ENCODE data around the gene BAZ2B. TPM values are rescaled to one million over a fixed set of nuclear protein-coding genes. Genes with fewer than 3 reads are reported as not detected.

BAZ2B gene
- total and polyA plus RNA-seq, 2 of the 13 experiments (the other 11 are each of a cell fraction or from before 2014, with no cell fraction given), result 14.0 to 15.1 TPM

DNA sequence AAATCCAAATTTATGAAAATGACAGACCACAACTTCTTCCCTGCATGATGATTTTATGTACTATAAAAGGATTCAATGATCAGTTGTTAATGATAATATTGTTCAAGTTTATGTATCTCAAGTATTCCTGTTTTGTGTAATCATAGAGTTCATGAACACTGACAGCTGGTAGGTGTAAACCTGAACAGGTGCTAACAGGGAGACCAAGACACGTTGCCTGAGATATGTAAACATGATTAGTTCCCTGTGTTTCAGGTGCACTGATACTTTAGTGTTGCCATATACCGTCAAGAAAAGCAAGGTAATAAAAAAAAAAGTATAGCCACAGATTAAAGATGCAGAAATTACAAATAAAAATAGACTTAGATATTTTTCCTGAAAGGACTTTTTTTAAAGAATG lies 131.8 kb downstream of the BAZ2B start:
- in situ Hi-C loops (cut with HindIII; ENCODE audit: extremely low pct_ligation_motif_present, low pct_unique_long_range_greater_than_20kb), result no loop called here

DNA sequence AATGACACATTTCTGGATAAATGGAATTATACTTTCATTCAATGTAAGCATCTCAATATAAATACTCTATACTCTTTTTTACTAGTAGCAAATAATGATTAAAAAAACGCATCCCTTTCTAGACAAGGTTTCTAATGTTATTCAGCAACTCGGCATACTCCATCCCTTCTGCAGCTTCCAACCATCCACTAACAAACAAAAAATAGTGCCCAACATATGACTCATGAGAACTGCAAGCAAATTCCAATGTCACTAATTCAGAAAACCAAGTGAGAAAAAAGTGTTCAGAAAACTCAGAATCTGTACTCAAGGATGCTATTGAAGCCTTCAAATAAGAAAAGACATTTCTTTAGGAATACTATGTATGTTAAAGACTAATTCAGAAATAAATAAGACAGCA lies 140.0 kb downstream of the BAZ2B start:
- no TSS peak for BruUV-seq (replicated peaks)
- Histone ChIP-seq H3K4me3 (replicated peaks in 1 of 3; ENCODE audit: insufficient read depth in 1 of 3, low read depth in 2 of 3, low read length in 3 of 3) (no peak overlapping the region), H3K27me3 (ENCODE audit: control insufficient read depth in 1 of 2, insufficient read depth in 2 of 2, low read length in 2 of 2) (no peaks in the 10 kb centered on the region), H3K9ac (ENCODE audit: insufficient read depth, low read depth, low read length) (no peak overlapping the region), H3K4me2 (ENCODE audit: low read depth, low read length) (no peak overlapping the region), H3K79me2 (ENCODE audit: insufficient read depth, low read length) (no peaks in the 10 kb centered on the region), H4K20me1 (ENCODE audit: insufficient read depth, low read length) (no peaks in the 10 kb centered on the region), H3K36me3 (replicated peaks in 1 of 2; ENCODE audit: control insufficient read depth in 1 of 2, insufficient read depth in 2 of 2, low read length in 2 of 2) (no peaks in the 10 kb centered on the region), H3K27ac (ENCODE audit: extremely low read length, insufficient read depth, low read length) (no peak overlapping the region), H2AFZ (ENCODE audit: low read length) (no peak overlapping the region), H3K4me1 (ENCODE audit: insufficient read depth, low read length) (no peaks in the 10 kb centered on the region), H3K9me3 (ENCODE audit: low read length) (no peaks in the 10 kb centered on the region)
- POLR2A ChIA-PET, result interaction anchor here (1.0 kb wide), 1 partner anchor 236 kb away, joined by 3 read pairs; the partner anchor contains the start of gene MARCHF7
- in situ Hi-C loops (cut with HindIII; ENCODE audit: extremely low pct_ligation_motif_present, low pct_unique_long_range_greater_than_20kb), result no loop called here
- CTCF ChIA-PET (ENCODE audit: low intra/inter-chr PET ratio, low total read pairs), result no interaction called here
- WGBS (ENCODE audit: low lambda C conversion rate), result 97% methylated on average over 2 of the region's 2 CpGs
- no peak for ATAC-seq
- FAIRE-seq, result no peak
- intact Hi-C loops (cut with micrococcal nuclease; ENCODE audit: unreplicated experiment), result no loop called here
- no peak for DNase-seq (ENCODE audit: low spot score)
- no peak for TF ChIP-seq ZNF75D (CRISPR knock-in tag; IDR thresholded peaks at IDR 0.05; ENCODE audit: borderline replicate concordance)
- TF ChIP-seq, protein P1, sequence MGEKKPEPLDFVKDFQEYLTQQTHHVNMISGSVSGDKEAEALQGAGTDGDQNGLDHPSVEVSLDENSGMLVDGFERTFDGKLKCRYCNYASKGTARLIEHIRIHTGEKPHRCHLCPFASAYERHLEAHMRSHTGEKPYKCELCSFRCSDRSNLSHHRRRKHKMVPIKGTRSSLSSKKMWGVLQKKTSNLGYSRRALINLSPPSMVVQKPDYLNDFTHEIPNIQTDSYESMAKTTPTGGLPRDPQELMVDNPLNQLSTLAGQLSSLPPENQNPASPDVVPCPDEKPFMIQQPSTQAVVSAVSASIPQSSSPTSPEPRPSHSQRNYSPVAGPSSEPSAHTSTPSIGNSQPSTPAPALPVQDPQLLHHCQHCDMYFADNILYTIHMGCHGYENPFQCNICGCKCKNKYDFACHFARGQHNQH (CRISPR knock-in tag; IDR thresholded peaks at IDR 0.05), result no peak
- no peak for TF ChIP-seq ZNF101 (CRISPR knock-in tag; IDR thresholded peaks at IDR 0.05; ENCODE audit: borderline replicate concordance, low read depth)
- TF ChIP-seq ZNF367 (CRISPR knock-in tag; IDR thresholded peaks at IDR 0.05; ENCODE audit: borderline replicate concordance), result no peak
- TF ChIP-seq, protein P2, sequence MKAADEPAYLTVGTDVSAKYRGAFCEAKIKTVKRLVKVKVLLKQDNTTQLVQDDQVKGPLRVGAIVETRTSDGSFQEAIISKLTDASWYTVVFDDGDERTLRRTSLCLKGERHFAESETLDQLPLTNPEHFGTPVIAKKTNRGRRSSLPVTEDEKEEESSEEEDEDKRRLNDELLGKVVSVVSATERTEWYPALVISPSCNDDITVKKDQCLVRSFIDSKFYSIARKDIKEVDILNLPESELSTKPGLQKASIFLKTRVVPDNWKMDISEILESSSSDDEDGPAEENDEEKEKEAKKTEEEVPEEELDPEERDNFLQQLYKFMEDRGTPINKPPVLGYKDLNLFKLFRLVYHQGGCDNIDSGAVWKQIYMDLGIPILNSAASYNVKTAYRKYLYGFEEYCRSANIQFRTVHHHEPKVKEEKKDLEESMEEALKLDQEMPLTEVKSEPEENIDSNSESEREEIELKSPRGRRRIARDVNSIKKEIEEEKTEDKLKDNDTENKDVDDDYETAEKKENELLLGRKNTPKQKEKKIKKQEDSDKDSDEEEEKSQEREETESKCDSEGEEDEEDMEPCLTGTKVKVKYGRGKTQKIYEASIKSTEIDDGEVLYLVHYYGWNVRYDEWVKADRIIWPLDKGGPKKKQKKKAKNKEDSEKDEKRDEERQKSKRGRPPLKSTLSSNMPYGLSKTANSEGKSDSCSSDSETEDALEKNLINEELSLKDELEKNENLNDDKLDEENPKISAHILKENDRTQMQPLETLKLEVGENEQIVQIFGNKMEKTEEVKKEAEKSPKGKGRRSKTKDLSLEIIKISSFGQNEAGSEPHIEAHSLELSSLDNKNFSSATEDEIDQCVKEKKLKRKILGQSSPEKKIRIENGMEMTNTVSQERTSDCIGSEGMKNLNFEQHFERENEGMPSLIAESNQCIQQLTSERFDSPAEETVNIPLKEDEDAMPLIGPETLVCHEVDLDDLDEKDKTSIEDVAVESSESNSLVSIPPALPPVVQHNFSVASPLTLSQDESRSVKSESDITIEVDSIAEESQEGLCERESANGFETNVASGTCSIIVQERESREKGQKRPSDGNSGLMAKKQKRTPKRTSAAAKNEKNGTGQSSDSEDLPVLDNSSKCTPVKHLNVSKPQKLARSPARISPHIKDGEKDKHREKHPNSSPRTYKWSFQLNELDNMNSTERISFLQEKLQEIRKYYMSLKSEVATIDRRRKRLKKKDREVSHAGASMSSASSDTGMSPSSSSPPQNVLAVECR (CRISPR knock-in tag; IDR thresholded peaks at IDR 0.05; ENCODE audit: borderline replicate concordance), result no peak

More for the DNA sequence above, 131.8 kb downstream of the BAZ2B start:
- intact Hi-C loops (cut with micrococcal nuclease; ENCODE audit: unreplicated experiment), result no loop called here
- Histone ChIP-seq H3K4me2 (ENCODE audit: low read depth, low read length) (no peak overlapping the region), H3K4me3 (replicated peaks in 1 of 3; ENCODE audit: insufficient read depth in 1 of 3, low read depth in 2 of 3, low read length in 3 of 3) (no peak overlapping the region), H3K9me3 (ENCODE audit: low read length) (no peaks in the 10 kb centered on the region), H3K9ac (ENCODE audit: insufficient read depth, low read depth, low read length) (no peak overlapping the region), H4K20me1 (ENCODE audit: insufficient read depth, low read length) (no peaks in the 10 kb centered on the region), H3K79me2 (ENCODE audit: insufficient read depth, low read length) (no peaks in the 10 kb centered on the region), H3K27me3 (ENCODE audit: control insufficient read depth in 1 of 2, insufficient read depth in 2 of 2, low read length in 2 of 2) (no peaks in the 10 kb centered on the region), H2AFZ (ENCODE audit: low read length) (no peak overlapping the region), H3K27ac (ENCODE audit: extremely low read length, insufficient read depth, low read length) (no peak overlapping the region), H3K36me3 (replicated peaks in 1 of 2; ENCODE audit: control insufficient read depth in 1 of 2, insufficient read depth in 2 of 2, low read length in 2 of 2) (no peaks in the 10 kb centered on the region), H3K4me1 (ENCODE audit: insufficient read depth, low read length) (no peaks in the 10 kb centered on the region)
- POLR2A ChIA-PET, result no interaction called here
- DNase-seq (ENCODE audit: low spot score) (no peak), FAIRE-seq (no peak), ATAC-seq (no peak)
- no TSS peak for BruUV-seq (replicated peaks)
- CTCF ChIA-PET (ENCODE audit: low intra/inter-chr PET ratio, low total read pairs), result no interaction called here
- WGBS (ENCODE audit: low lambda C conversion rate), result 75% methylated on average over 2 of the region's 2 CpGs
- TF ChIP-seq ZNF282 (IDR thresholded peaks at IDR 0.05; ENCODE audit: partially characterized antibody) (no peak), ZNF605 (CRISPR knock-in tag; IDR thresholded peaks at IDR 0.05) (no peak), NFKBIZ (CRISPR knock-in tag; IDR thresholded peaks at IDR 0.05) (no peak), MTA3 (CRISPR knock-in tag; IDR thresholded peaks at IDR 0.05) (no peak), FOSL1 (CRISPR knock-in tag; IDR thresholded peaks at IDR 0.05; ENCODE audit: borderline replicate concordance) (no peak), EHMT2 (IDR thresholded peaks at IDR 0.05; ENCODE audit: borderline replicate concordance, low read depth, low read length) (no peak), WIZ (CRISPR knock-in tag; IDR thresholded peaks at IDR 0.05) (no peak), DNMT1 (CRISPR knock-in tag; IDR thresholded peaks at IDR 0.05) (no peak), HOXA5 (CRISPR knock-in tag; IDR thresholded peaks at IDR 0.05) (no peak), ZNF3 (CRISPR knock-in tag; IDR thresholded peaks at IDR 0.05) (no peak)
- TF ChIP-seq, protein P3, sequence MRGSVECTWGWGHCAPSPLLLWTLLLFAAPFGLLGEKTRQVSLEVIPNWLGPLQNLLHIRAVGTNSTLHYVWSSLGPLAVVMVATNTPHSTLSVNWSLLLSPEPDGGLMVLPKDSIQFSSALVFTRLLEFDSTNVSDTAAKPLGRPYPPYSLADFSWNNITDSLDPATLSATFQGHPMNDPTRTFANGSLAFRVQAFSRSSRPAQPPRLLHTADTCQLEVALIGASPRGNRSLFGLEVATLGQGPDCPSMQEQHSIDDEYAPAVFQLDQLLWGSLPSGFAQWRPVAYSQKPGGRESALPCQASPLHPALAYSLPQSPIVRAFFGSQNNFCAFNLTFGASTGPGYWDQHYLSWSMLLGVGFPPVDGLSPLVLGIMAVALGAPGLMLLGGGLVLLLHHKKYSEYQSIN (CRISPR knock-in tag; IDR thresholded peaks at IDR 0.05; ENCODE audit: borderline replicate concordance), result no peak
